Neuronal stem cell (in vitro differentiated cells): Measurements from ENCODE around the gene USO1.
A peak's percentile ranks its signal among the peaks of the same experiment; 100 is the strongest.

Experiments used
- DNase-seq: peaks from one replicate; pipeline ENCODE4 v3.0.0-alpha.2; 2013; ENCODE audit warnings: low spot score
- H2AFZ ChIP-seq: one replicate; pipeline ENCODE4 v1.6.1; 2013; ENCODE audit warnings: mild to moderate bottlenecking, low read length, inconsistent platforms
- H2AK5ac ChIP-seq: 2 replicates; pipeline ENCODE4 v1.6.1; 2013; ENCODE audit warnings: low read depth, mild to moderate bottlenecking, inconsistent platforms, low read length, moderate library complexity, mixed read lengths
- H2BK120ac ChIP-seq: 2 replicates; pipeline ENCODE4 v1.6.1; 2013; ENCODE audit warnings: low read depth, mild to moderate bottlenecking, inconsistent platforms, low read length, moderate library complexity, mixed read lengths
- H2BK12ac ChIP-seq: one replicate; pipeline ENCODE4 v1.6.1; 2013; ENCODE audit warnings: low read length, inconsistent platforms
- H2BK15ac ChIP-seq: 2 replicates; pipeline ENCODE4 v1.6.1; 2013; ENCODE audit warnings: mild to moderate bottlenecking, low read length, inconsistent platforms, mixed read lengths
- H2BK5ac ChIP-seq: one replicate; pipeline ENCODE4 v1.6.1; 2013; ENCODE audit warnings: inconsistent platforms, mild to moderate bottlenecking, low read length, moderate library complexity
- H3K14ac ChIP-seq: one replicate; pipeline ENCODE4 v1.6.1; 2013; ENCODE audit warnings: low read length, inconsistent platforms
- H3K18ac ChIP-seq: 2 replicates; pipeline ENCODE4 v1.6.1; 2013; ENCODE audit warnings: low read length, inconsistent platforms
- H3K23ac ChIP-seq: 2 replicates; pipeline ENCODE4 v1.6.1; 2013; ENCODE audit warnings: low read depth, mild to moderate bottlenecking, mixed read lengths, low read length, inconsistent platforms; ENCODE audit not compliant: poor library complexity
- H3K27ac ChIP-seq: replicated peaks from 3 replicates; pipeline ENCODE4 v1.5.1; 2013; ENCODE audit warnings: low read length, inconsistent platforms
- H3K27me3 ChIP-seq, 3 experiments: 2 replicates each; pipeline ENCODE4 v1.6.1; 2013; ENCODE audit warnings: low read length in 3 of 3, mild to moderate bottlenecking in 2 of 3, inconsistent platforms in 1 of 3, low read depth in 1 of 3, mixed read lengths in 1 of 3, moderate library complexity in 1 of 3; ENCODE audit not compliant: control insufficient read depth in 3 of 3, insufficient read depth in 3 of 3
- H3K36me3 ChIP-seq, 2 donors: replicated peaks in 1 of 2; 2 replicates each; pipeline ENCODE4 v1.6.1; 2013; ENCODE audit warnings: low read length in 2 of 2; ENCODE audit not compliant: control insufficient read depth in 2 of 2, insufficient read depth in 2 of 2
- H3K4ac ChIP-seq: 2 replicates; pipeline ENCODE4 v1.6.1; 2013; ENCODE audit warnings: inconsistent platforms, mild to moderate bottlenecking, low read length, moderate library complexity
- H3K4me1 ChIP-seq, 2 donors: 1 replicate in 1 of 2; 2 replicates in 1 of 2; pipeline ENCODE4 v1.6.1; 2013; ENCODE audit warnings: low read length in 2 of 2, low read depth in 1 of 2; ENCODE audit not compliant: control insufficient read depth in 2 of 2, insufficient read depth in 1 of 2
- H3K4me2 ChIP-seq: one replicate; pipeline ENCODE4 v1.6.1; 2013; ENCODE audit warnings: mild to moderate bottlenecking, low read length, inconsistent platforms; ENCODE audit not compliant: insufficient read depth, poor library complexity, severe bottlenecking
- H3K4me3 ChIP-seq, 2 donors: 2 replicates each; pipeline ENCODE4 v1.5.1; 2013; ENCODE audit warnings: low read length in 2 of 2, mild to moderate bottlenecking in 2 of 2, inconsistent platforms in 1 of 2, moderate library complexity in 1 of 2
- H3K79me1 ChIP-seq: one replicate; pipeline ENCODE4 v1.6.1; 2013; ENCODE audit warnings: low read depth, mild to moderate bottlenecking, inconsistent platforms, low read length, moderate library complexity
- H3K9ac ChIP-seq: one replicate; pipeline ENCODE4 v1.6.1; 2013; ENCODE audit warnings: mild to moderate bottlenecking, low read depth, low read length, inconsistent platforms; ENCODE audit not compliant: poor library complexity
- H3K9me3 ChIP-seq, 2 donors: replicated peaks in 1 of 2; 2 replicates each; pipeline versions ENCODE3 to v1.6.1; 2013; ENCODE audit warnings: low read length in 2 of 2, mild to moderate bottlenecking in 2 of 2, inconsistent platforms in 1 of 2, low read depth in 1 of 2, mixed read lengths in 1 of 2, moderate library complexity in 1 of 2; ENCODE audit not compliant: control insufficient read depth in 2 of 2, insufficient read depth in 1 of 2
- H4K8ac ChIP-seq: one replicate; pipeline ENCODE4 v1.6.1; 2013; ENCODE audit warnings: low read depth, mild to moderate bottlenecking, inconsistent platforms, low read length, moderate library complexity
- H4K91ac ChIP-seq: one replicate; pipeline ENCODE4 v1.6.1; 2013; ENCODE audit warnings: low read length, low read depth, mild to moderate bottlenecking, inconsistent platforms; ENCODE audit not compliant: poor library complexity
- WGBS, 2 donors: extraction: QIAGEN DNeasy Blood & Tissue Kit; methylation state at CpG; one replicate each; pipeline ENCODE4 v1.1.7; 2013; ENCODE audit warnings: missing lambda C conversion rate in 2 of 2, mixed read lengths in 1 of 2; ENCODE audit not compliant: insufficient read length in 2 of 2, insufficient replicate concordance in 1 of 2; ENCODE audit errors: extremely low coverage in 2 of 2; 5-methylcytosine and 5-hydroxymethylcytosine counted together

USO1 gene

GRCh38 chr4:75848891-75849290 lies 124.5 kb downstream of the USO1 start:
- no peak overlapping the region for H2BK5ac ChIP-seq
- H2BK12ac ChIP-seq = no peak overlapping the region
- DNase-seq = no peak
- no peak overlapping the region for H3K4me2 ChIP-seq
- H3K4ac ChIP-seq = no peak overlapping the region
- no peak overlapping the region for H3K27ac ChIP-seq
- H3K79me1 ChIP-seq = no peaks in the 10 kb centered on the region
- H4K91ac ChIP-seq = no peak overlapping the region
- H3K14ac ChIP-seq = no peak overlapping the region
- no peak overlapping the region for H3K4me3 ChIP-seq
- no peak overlapping the region for H2AFZ ChIP-seq
- no CpG with 5 or more reads among the region's 4 CpGs for WGBS, 2 donors
- H3K9ac ChIP-seq = no peak overlapping the region
- no peaks in the 10 kb centered on the region for H3K9me3 ChIP-seq
- no peak overlapping the region for H3K18ac ChIP-seq
- H2BK15ac ChIP-seq = no peak overlapping the region
- no peak overlapping the region for H2BK120ac ChIP-seq
- H3K27me3 ChIP-seq = no peaks in the 10 kb centered on the region
- no peaks in the 10 kb centered on the region for H3K36me3 ChIP-seq
- H3K23ac ChIP-seq = no peak overlapping the region
- peaks cover 1 to 3% of the 10 kb centered on the region in 2 donors for H3K4me1 ChIP-seq
- H4K8ac ChIP-seq = no peak overlapping the region
- no peak overlapping the region for H2AK5ac ChIP-seq

- no peak overlapping the region for H3K27ac ChIP-seq
- H2AFZ ChIP-seq = peak overlapping the region; percentile 52
- no peak overlapping the region for H4K8ac ChIP-seq
- peaks cover 1 to 3% of the 10 kb centered on the region in 2 donors for H3K4me1 ChIP-seq
- no peak overlapping the region for H2BK120ac ChIP-seq
- no peak overlapping the region for H3K14ac ChIP-seq
- no peaks in the 10 kb centered on the region for H3K79me1 ChIP-seq
- DNase-seq = no peak
- H2BK5ac ChIP-seq = no peak overlapping the region
- no peaks in the 10 kb centered on the region for H3K27me3 ChIP-seq
- no peak overlapping the region for H3K23ac ChIP-seq
- no peak overlapping the region for H3K18ac ChIP-seq
- H3K4ac ChIP-seq = no peak overlapping the region
- no CpG with 5 or more reads among the region's 6 CpGs for WGBS, 2 donors
- no peak overlapping the region for H3K4me2 ChIP-seq
- H4K91ac ChIP-seq = no peak overlapping the region
- no peak overlapping the region for H3K9ac ChIP-seq
- no peak overlapping the region for H2BK15ac ChIP-seq
- H3K9me3 ChIP-seq = no peaks in the 10 kb centered on the region
- no peak overlapping the region for H2BK12ac ChIP-seq
- no peak overlapping the region for H3K4me3 ChIP-seq
- H2AK5ac ChIP-seq = no peak overlapping the region
- no peaks in the 10 kb centered on the region for H3K36me3 ChIP-seq
Measured at GRCh38 chr4:75849461-75849860, 125.1 kb downstream of the USO1 start.

- Histone ChIP-seq H3K9ac (no peak overlapping the region), H2BK120ac (no peak overlapping the region), H3K4me2 (no peak overlapping the region), H2AFZ (no peak overlapping the region), H3K4me1 (no peaks in the 10 kb centered on the region), H2BK15ac (no peak overlapping the region), H3K4me3 (no peak overlapping the region), H3K9me3 (no peaks in the 10 kb centered on the region), H3K79me1 (no peaks in the 10 kb centered on the region), H4K91ac (no peak overlapping the region), H3K23ac (no peak overlapping the region), H2BK5ac (no peak overlapping the region), H3K4ac (no peak overlapping the region), H2BK12ac (no peak overlapping the region), H2AK5ac (no peak overlapping the region), H4K8ac (no peak overlapping the region), H3K27ac (no peak overlapping the region), H3K36me3 (no peaks in the 10 kb centered on the region), H3K27me3 (no peaks in the 10 kb centered on the region), H3K14ac (no peak overlapping the region), H3K18ac (no peak overlapping the region)
- WGBS, 2 donors = no CpG with 5 or more reads among the region's 1 CpG
- no peak for DNase-seq
Measured at GRCh38 chr4:75858721-75859120, 134.3 kb downstream of the USO1 start.

GRCh38 chr4:75860606-75861005 lies 136.2 kb downstream of the USO1 start:
- Histone ChIP-seq H4K91ac (no peak overlapping the region), H3K9ac (no peak overlapping the region), H2AFZ (no peak overlapping the region), H3K4me3 (no peak overlapping the region), H3K14ac (no peak overlapping the region), H2BK5ac (no peak overlapping the region), H3K23ac (no peak overlapping the region), H3K4me2 (no peak overlapping the region), H2BK120ac (no peak overlapping the region), H3K9me3 (no peaks in the 10 kb centered on the region), H3K79me1 (no peaks in the 10 kb centered on the region), H3K27ac (no peak overlapping the region), H2BK12ac (no peak overlapping the region), H3K27me3 (peaks cover 0 to 5% (median 0%) of the 10 kb centered on the region in 3 experiments), H3K36me3 (no peaks in the 10 kb centered on the region), H3K4me1 (no peaks in the 10 kb centered on the region), H2BK15ac (no peak overlapping the region), H3K4ac (no peak overlapping the region), H2AK5ac (no peak overlapping the region), H3K18ac (no peak overlapping the region), H4K8ac (no peak overlapping the region)
- no CpG with 5 or more reads among the region's 5 CpGs for WGBS, 2 donors
- no peak for DNase-seq
